GM06990 (cell line): ENCODE results near the gene HOXB6.

Source experiments
- DNase-seq: peaks from one replicate; pipeline ENCODE4 v3.0.0-alpha.2; 2011; ENCODE audit not compliant: insufficient read length; ENCODE audit errors: extremely low read depth
- H3K27me3 ChIP-seq: replicated peaks from 2 replicates; pipeline ENCODE4 v1.6.0; 2011; ENCODE audit warnings: low read length; ENCODE audit not compliant: control insufficient read depth, insufficient read depth
- H3K36me3 ChIP-seq: 2 replicates; pipeline ENCODE4 v1.5.1; 2011; ENCODE audit warnings: low read length; ENCODE audit not compliant: control insufficient read depth, insufficient read depth
- H3K4me3 ChIP-seq: replicated peaks from 2 replicates; pipeline ENCODE4 v1.5.1; 2011; ENCODE audit warnings: low read depth, mild to moderate bottlenecking, control low read depth, low read length
- TF ChIP-seq, protein P1 (sequence below): IDR thresholded peaks from 2 replicates; pipeline ENCODE4 v1.5.1; 2011; ENCODE audit warnings: low read length, control low read depth, mild to moderate bottlenecking, inconsistent platforms; ENCODE audit not compliant: insufficient read depth, poor library complexity, severe bottlenecking

HOXB6 gene

DNA sequence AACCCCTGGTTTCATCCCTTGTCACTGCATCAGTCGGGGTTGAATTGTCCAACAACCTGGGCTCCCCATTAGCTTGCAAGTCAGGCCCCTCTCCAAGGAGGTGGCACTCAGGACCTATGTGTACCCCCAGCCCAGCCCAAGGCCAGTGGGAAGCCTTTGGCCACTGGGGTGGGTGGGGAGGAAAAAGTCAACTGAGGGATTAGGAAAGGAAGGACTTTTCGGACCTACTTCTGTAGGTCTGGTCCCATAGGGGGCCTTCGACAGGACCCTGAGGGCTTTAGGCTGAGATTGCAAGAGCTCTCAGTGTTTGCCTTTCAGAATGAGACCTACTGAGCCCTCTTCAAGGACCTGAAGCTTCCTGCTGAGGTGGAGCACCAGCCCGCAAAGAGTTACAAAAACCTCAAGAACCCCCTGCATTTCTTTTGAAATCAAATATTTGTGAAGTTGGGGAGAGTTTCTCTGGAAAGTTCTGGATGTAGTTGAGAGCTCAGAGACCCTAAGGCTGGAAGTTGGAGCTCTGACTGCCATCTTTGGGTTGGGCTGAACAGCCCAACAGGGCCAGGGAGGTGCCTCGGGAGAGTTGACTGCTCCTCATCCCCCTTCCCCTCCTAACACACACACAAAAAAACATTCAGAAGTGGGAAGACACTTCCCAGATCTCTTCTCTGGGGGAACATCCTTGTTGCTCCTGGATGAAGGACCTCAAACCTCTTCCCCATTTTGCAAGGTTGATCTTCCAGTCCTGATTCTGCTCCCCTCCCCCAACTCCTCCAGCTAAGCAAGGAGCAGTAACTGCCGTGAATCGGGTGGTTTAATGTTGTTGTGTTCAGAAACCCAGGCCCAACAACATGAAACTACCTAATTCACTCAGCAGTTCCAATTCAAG, 27.1 kb upstream of the HOXB6 start:
- no peaks in the 10 kb centered on the region for H3K36me3 ChIP-seq
- TF ChIP-seq, protein P1, sequence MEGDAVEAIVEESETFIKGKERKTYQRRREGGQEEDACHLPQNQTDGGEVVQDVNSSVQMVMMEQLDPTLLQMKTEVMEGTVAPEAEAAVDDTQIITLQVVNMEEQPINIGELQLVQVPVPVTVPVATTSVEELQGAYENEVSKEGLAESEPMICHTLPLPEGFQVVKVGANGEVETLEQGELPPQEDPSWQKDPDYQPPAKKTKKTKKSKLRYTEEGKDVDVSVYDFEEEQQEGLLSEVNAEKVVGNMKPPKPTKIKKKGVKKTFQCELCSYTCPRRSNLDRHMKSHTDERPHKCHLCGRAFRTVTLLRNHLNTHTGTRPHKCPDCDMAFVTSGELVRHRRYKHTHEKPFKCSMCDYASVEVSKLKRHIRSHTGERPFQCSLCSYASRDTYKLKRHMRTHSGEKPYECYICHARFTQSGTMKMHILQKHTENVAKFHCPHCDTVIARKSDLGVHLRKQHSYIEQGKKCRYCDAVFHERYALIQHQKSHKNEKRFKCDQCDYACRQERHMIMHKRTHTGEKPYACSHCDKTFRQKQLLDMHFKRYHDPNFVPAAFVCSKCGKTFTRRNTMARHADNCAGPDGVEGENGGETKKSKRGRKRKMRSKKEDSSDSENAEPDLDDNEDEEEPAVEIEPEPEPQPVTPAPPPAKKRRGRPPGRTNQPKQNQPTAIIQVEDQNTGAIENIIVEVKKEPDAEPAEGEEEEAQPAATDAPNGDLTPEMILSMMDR, result no peak
- no peak for DNase-seq
- H3K27me3 ChIP-seq, result peaks cover 2% of the 10 kb centered on the region
- H3K4me3 ChIP-seq, result no peak overlapping the region

DNA sequence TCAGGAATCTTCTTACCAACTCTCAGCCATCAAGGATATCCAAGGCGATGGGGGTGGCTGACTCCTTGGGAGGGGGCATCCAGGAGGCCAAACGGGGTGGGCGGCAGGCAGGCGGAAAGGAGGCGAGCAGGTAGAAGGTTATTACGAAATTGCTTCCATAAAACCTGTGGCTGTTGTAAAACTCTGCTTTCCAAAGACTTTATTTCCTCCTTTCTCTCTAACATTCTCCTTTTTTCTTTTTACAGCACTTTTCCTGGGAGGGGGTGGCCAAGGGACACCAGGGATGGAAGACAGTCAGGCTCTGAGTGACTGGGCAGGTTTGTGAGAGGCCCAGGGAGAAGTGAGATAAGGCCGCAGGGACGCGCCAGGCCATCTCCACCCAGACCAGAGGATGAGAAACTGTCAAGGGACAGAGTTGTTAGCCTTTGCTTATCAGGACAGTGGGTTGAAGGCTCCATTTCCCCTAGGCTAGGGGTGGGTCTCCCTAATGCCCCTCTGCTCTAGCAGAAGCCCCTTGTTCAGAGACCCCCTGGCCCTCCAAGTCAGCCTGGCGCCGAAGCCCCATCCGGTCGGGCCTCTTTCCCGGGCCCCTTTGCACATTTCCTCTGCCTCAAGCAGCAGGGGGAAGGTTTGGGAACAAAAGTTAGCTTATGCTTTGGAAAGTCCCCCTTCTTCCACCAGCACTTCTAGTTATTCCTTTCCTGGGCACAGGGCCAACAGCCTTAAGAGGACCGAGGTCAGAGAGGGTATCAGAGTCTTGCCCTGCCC, 26.3 kb upstream of the HOXB6 start:
- Histone ChIP-seq H3K4me3 (no peak overlapping the region), H3K36me3 (no peaks in the 10 kb centered on the region), H3K27me3 (peaks cover 2% of the 10 kb centered on the region)
- TF ChIP-seq, protein P1, result no peak
- no peak for DNase-seq

DNA sequence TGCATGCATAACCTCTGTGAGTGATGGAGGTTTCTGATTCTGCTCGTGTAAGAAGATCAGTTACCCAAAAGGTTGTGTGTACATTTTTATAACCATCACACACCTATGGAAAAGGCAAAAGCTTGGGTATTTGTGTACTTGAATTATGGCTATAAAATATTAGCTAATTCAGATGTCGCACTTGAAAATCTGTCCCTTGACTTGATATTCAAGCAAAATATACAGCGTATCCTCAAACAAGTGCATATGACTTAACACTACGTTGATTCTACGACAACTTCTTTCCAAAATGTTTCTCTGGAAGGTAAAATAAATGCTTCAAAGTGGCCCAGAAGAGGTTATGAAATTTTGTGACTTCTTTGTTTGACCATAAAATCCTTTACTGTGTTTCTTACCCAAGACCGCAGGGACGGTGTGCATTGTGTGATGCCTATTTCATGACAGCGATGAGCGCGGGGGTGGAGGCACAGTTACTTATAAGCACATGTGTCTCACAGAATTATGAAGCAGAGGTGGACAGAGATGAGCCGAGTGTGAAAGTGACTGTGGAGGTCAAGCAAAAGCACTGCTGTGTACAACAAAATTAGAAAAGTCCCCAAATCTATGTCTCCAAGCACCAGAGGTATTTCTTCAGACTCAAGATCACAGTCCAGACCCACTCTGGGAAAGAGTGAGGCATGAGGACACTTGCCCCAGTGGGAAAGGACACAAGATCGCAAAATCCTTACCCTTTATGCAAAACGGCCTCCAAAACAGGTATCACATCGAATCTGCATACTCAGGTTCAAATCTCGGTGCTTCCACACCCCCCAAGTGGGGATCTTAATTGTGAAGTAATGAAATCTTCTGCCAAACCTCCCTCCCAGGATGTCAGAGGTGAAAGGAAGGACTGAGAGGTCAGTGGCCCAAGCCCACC, 25.5 kb upstream of the HOXB6 start:
- H3K27me3 ChIP-seq, result peaks cover 2% of the 10 kb centered on the region
- H3K36me3 ChIP-seq, result no peaks in the 10 kb centered on the region
- no peak for DNase-seq
- H3K4me3 ChIP-seq, result no peak overlapping the region
- TF ChIP-seq, protein P1, result no peak

DNA sequence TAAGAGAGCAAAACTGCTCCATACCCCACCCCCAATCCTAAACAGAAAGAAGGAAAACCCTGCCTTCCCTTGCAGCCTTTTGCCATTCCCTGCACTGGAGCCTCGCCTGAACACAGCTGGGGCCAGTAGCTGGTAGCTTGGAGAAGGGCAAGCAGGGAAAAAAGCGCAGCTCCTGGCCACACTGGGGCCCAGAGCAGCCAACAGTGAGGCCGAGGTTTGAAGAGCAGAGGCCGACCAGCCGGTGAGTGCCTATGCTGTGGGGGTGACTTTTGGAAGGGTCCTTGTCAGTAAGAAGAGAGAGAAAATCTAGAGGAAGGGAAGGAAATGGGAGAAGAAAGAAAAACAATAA, 24.6 kb upstream of the HOXB6 start:
- DNase-seq, result no peak
- no peaks in the 10 kb centered on the region for H3K36me3 ChIP-seq
- H3K4me3 ChIP-seq, result no peak overlapping the region
- peaks cover 2% of the 10 kb centered on the region for H3K27me3 ChIP-seq
- TF ChIP-seq, protein P1, result no peak

DNA sequence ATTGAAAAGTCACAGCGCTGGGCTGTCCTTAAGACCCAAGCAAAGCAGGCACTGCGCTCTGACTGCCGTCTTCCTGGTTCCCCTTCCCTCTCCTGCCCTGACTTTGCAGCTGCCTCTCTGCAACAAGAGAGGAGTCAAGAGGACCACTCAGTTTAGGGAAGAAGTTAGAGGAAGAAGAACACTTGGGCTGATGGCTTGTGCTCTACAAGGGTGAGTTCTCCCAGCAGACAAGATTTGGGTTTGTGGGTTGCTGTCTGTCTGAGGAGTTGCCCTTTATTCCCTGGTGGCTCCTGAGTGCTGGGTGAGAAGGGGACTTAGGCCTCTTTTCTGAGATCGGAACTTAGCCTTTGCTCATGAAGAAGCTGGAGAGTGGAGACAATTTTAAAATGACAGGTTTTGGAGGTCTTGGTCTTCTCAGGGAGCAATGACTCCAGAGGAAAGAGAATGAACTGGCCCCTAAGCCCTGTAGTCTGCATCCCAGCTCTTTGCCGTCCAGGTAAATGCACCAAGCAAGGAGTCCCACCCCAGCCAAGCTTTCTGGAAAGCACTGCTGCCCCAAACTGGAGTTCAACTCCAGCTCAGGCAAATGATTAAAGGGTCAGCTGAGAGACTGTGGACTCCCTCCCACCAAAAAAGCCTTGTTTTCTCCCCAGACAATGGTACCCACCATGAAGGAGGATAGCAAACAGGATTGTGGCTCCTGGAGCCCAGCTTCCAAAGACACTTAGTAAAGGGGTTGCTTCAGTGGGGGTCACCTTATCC, 24.0 kb upstream of the HOXB6 start:
- DNase-seq, result no peak
- no peaks in the 10 kb centered on the region for H3K36me3 ChIP-seq
- TF ChIP-seq, protein P1, result no peak
- no peak overlapping the region for H3K4me3 ChIP-seq
- peaks cover 2% of the 10 kb centered on the region for H3K27me3 ChIP-seq
